Measurements from ENCODE around the gene SLC6A5. TPM values are rescaled to one million over a fixed set of nuclear protein-coding genes. Genes with fewer than 3 reads are reported as not detected.

The SLC6A5 gene
- total RNA-seq, 6 donors from 2014 or later = not detected

- DNase-seq (no peak), ATAC-seq (ENCODE audit: low FRiP score in 2 of 2) (no peak)
- WGBS, 2 donors = 18 to 24% methylated on average over 7 of the region's 7 CpGs
- Histone ChIP-seq H3K4me1 (peaks cover 3 to 14% (median 8%) of the 10 kb centered on the region in 4 donors), H3K27ac (no peak overlapping the region), H3K4me3 (no peak overlapping the region), H3K9me3 (no peaks in the 10 kb centered on the region), H3K36me3 (no peaks in the 10 kb centered on the region), H3K27me3 (peaks cover under 1 to 54% (median 32%) of the 10 kb centered on the region in 4 donors)
- TF ChIP-seq POLR2A (IDR thresholded peaks at IDR 0.05) (no peak), CTCF (IDR thresholded peaks at IDR 0.05) (no peak), EP300 (IDR thresholded peaks at IDR 0.05) (no peak), POLR2AphosphoS5 (IDR thresholded peaks at IDR 0.05) (no peak)
Measured at GRCh38 chr11:20600551-20600950, 1.1 kb downstream of the SLC6A5 start.

GRCh38 chr11:20601221-20601914, 2.0 kb downstream of the SLC6A5 start:
- DNase-seq = peak in 1 of 2 donors; percentile 81
- H3K36me3 ChIP-seq = no peaks in the 10 kb centered on the region
- no peak for TF ChIP-seq EP300 (IDR thresholded peaks at IDR 0.05)
- TF ChIP-seq CTCF (IDR thresholded peaks at IDR 0.05) = no peak
- no peak for TF ChIP-seq POLR2A (IDR thresholded peaks at IDR 0.05)
- TF ChIP-seq POLR2AphosphoS5 (IDR thresholded peaks at IDR 0.05) = no peak
- H3K4me1 ChIP-seq = peaks cover 3 to 13% (median 9%) of the 10 kb centered on the region in 4 donors
- H3K27me3 ChIP-seq = peaks cover 2 to 53% (median 30%) of the 10 kb centered on the region in 4 donors
- H3K27ac ChIP-seq = no peak overlapping the region
- ATAC-seq (ENCODE audit: low FRiP score in 2 of 2) = no peak
- no peak overlapping the region for H3K4me3 ChIP-seq
- 3 to 6% methylated on average over 16 to 58 of the region's 63 CpGs for WGBS, 2 donors
- no peaks in the 10 kb centered on the region for H3K9me3 ChIP-seq

- H3K4me1 ChIP-seq = peaks cover 0 to 5% (median 0%) of the 10 kb centered on the region in 4 donors
- no peaks in the 10 kb centered on the region for H3K9me3 ChIP-seq
- no peaks in the 10 kb centered on the region for H3K36me3 ChIP-seq
- TF ChIP-seq CTCF (IDR thresholded peaks at IDR 0.05) = no peak
- TF ChIP-seq POLR2AphosphoS5 (IDR thresholded peaks at IDR 0.05) = no peak
- no peak for TF ChIP-seq POLR2A (IDR thresholded peaks at IDR 0.05)
- TF ChIP-seq EP300 (IDR thresholded peaks at IDR 0.05) = no peak
- peak in 1 of 2 donors; percentile 80 for DNase-seq
- H3K27me3 ChIP-seq = peaks cover 2 to 35% (median 19%) of the 10 kb centered on the region in 4 donors
- H3K27ac ChIP-seq = no peak overlapping the region
- no peak overlapping the region for H3K4me3 ChIP-seq
- 2 to 30% methylated on average over 16 to 25 of the region's 25 CpGs for WGBS, 2 donors
- ATAC-seq (ENCODE audit: low FRiP score in 2 of 2) = no peak
Measured at GRCh38 chr11:20604295-20604803, 4.9 kb downstream of the SLC6A5 start.

- H3K36me3 ChIP-seq = no peaks in the 10 kb centered on the region
- no peak overlapping the region for H3K4me3 ChIP-seq
- WGBS, 2 donors = 5 to 28% methylated on average over 26 to 27 of the region's 27 CpGs
- peaks cover 2 to 35% (median 19%) of the 10 kb centered on the region in 4 donors for H3K27me3 ChIP-seq
- H3K9me3 ChIP-seq = no peaks in the 10 kb centered on the region
- DNase-seq (no peak), ATAC-seq (ENCODE audit: low FRiP score in 2 of 2) (no peak)
- H3K4me1 ChIP-seq = peaks cover 0 to 5% (median 2%) of the 10 kb centered on the region in 4 donors
- TF ChIP-seq CTCF (IDR thresholded peaks at IDR 0.05) = no peak
- no peak for TF ChIP-seq POLR2AphosphoS5 (IDR thresholded peaks at IDR 0.05)
- TF ChIP-seq EP300 (IDR thresholded peaks at IDR 0.05) = no peak
- no peak for TF ChIP-seq POLR2A (IDR thresholded peaks at IDR 0.05)
- H3K27ac ChIP-seq = no peak overlapping the region
Measured at GRCh38 chr11:20604864-20605601, 5.6 kb downstream of the SLC6A5 start.
